ENCODE results near the gene E2F1. TPM values are rescaled to one million over a fixed set of nuclear protein-coding genes. Genes with fewer than 3 reads are reported as not detected.
"Not testable (repeated sequence)": the region's sequence is repeated elsewhere in the genome, so short reads cannot be mapped to it uniquely, and the experiment has no call there.

The E2F1 gene
- total RNA-seq, 1 donor, result 23.7 TPM

GRCh38 chr20:33646191-33646590 is 40.0 kb downstream of the E2F1 start:
- no peak overlapping the region for H3K4me3 ChIP-seq (ENCODE audit: low read depth, low read length)
- no peak for TF ChIP-seq CTCF (IDR thresholded peaks at IDR 0.05; ENCODE audit: insufficient read depth, low read length)
- DNase-seq (ENCODE audit: low read depth), result no peak

GRCh38 chr20:33645396-33645795 is 40.8 kb downstream of the E2F1 start:
- TF ChIP-seq CTCF (IDR thresholded peaks at IDR 0.05; ENCODE audit: insufficient read depth, low read length), result no peak
- no peak for DNase-seq (ENCODE audit: low read depth)

GRCh38 chr20:33645072-33645358 is 41.2 kb downstream of the E2F1 start:
- no peak for DNase-seq (ENCODE audit: low read depth)
- no peak for TF ChIP-seq CTCF (IDR thresholded peaks at IDR 0.05; ENCODE audit: insufficient read depth, low read length)
- no peak overlapping the region for H3K4me3 ChIP-seq (ENCODE audit: low read depth, low read length)

More at GRCh38 chr20:33645396-33645795, 40.8 kb downstream of the E2F1 start:
- no peak overlapping the region for H3K4me3 ChIP-seq (ENCODE audit: low read depth, low read length)

GRCh38 chr20:33644313-33645071 is 41.7 kb downstream of the E2F1 start:
- no peak for DNase-seq (ENCODE audit: low read depth)
- no peak for TF ChIP-seq CTCF (IDR thresholded peaks at IDR 0.05; ENCODE audit: insufficient read depth, low read length)
- H3K4me3 ChIP-seq (ENCODE audit: low read depth, low read length), result no peak overlapping the region

- no peak for TF ChIP-seq CTCF (IDR thresholded peaks at IDR 0.05; ENCODE audit: insufficient read depth, low read length)
- no peak for DNase-seq (ENCODE audit: low read depth)
- no peak overlapping the region for H3K4me3 ChIP-seq (ENCODE audit: low read depth, low read length)
Observed at GRCh38 chr20:33640287-33640686, 45.9 kb downstream of the E2F1 start.

GRCh38 chr20:33636776-33637175 is 49.4 kb downstream of the E2F1 start:
- TF ChIP-seq CTCF (IDR thresholded peaks at IDR 0.05; ENCODE audit: insufficient read depth, low read length), result no peak
- H3K4me3 ChIP-seq (ENCODE audit: low read depth, low read length), result no peak overlapping the region
- no peak for DNase-seq (ENCODE audit: low read depth)

GRCh38 chr20:33635341-33635740 is 50.8 kb downstream of the E2F1 start:
- no peak for DNase-seq (ENCODE audit: low read depth)
- no peak for TF ChIP-seq CTCF (IDR thresholded peaks at IDR 0.05; ENCODE audit: insufficient read depth, low read length)

GRCh38 chr20:33631910-33632309 is 54.3 kb downstream of the E2F1 start:
- not testable (repeated sequence) for DNase-seq (ENCODE audit: low read depth); H3K4me3 ChIP-seq (ENCODE audit: low read depth, low read length)

More at GRCh38 chr20:33635341-33635740, 50.8 kb downstream of the E2F1 start:
- no peak overlapping the region for H3K4me3 ChIP-seq (ENCODE audit: low read depth, low read length)

Measured in fibroblast of the aortic adventitia (primary cell).